Breast epithelium (tissue), 3 donors: ENCODE measurements around the gene PRDM16.

ENCODE experiments used
- POLR2AphosphoS5 ChIP-seq, 3 donors: sonication (generic); formaldehyde crosslinking; IDR thresholded peaks; one replicate each; pipeline ENCODE4 v1.6.1; 2017; ENCODE audit warnings: antibody characterized with exemption in 3 of 3
- TF ChIP-seq, protein P1 (sequence below), 3 donors: fragments of 450-650 bp; IDR thresholded peaks; one replicate each; pipeline ENCODE4 v1.5.1; 2016 to 2017; ENCODE audit warnings: antibody characterized with exemption in 3 of 3, mild to moderate bottlenecking in 3 of 3, moderate library complexity in 3 of 3

DNA sequence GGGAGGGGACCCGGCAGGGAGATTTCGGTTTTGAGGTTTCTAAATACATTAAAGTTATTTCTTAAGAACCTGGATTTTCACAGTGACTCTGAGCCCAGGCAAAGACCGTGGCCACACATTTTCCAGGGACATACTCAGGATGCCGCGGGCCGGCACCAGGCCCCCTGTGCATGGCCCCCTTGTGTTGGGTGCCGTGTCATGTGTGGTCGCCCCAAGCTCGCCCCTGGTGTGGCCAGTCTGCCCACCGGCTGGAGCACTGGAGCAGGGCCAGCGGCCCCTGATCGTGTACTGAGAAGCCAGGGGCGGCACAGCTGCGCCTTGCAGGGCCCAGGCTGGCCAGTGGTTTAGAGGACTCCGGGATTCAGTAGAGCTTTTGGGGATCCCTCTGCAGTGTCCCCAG, 412.0 kb downstream of the PRDM16 start:
- TF ChIP-seq, protein P1, sequence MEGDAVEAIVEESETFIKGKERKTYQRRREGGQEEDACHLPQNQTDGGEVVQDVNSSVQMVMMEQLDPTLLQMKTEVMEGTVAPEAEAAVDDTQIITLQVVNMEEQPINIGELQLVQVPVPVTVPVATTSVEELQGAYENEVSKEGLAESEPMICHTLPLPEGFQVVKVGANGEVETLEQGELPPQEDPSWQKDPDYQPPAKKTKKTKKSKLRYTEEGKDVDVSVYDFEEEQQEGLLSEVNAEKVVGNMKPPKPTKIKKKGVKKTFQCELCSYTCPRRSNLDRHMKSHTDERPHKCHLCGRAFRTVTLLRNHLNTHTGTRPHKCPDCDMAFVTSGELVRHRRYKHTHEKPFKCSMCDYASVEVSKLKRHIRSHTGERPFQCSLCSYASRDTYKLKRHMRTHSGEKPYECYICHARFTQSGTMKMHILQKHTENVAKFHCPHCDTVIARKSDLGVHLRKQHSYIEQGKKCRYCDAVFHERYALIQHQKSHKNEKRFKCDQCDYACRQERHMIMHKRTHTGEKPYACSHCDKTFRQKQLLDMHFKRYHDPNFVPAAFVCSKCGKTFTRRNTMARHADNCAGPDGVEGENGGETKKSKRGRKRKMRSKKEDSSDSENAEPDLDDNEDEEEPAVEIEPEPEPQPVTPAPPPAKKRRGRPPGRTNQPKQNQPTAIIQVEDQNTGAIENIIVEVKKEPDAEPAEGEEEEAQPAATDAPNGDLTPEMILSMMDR (IDR thresholded peaks at IDR 0.05), result no peak
- TF ChIP-seq POLR2AphosphoS5 (IDR thresholded peaks at IDR 0.05), result no peak
